ENCODE results near the gene DLST.

Gene DLST

DNA sequence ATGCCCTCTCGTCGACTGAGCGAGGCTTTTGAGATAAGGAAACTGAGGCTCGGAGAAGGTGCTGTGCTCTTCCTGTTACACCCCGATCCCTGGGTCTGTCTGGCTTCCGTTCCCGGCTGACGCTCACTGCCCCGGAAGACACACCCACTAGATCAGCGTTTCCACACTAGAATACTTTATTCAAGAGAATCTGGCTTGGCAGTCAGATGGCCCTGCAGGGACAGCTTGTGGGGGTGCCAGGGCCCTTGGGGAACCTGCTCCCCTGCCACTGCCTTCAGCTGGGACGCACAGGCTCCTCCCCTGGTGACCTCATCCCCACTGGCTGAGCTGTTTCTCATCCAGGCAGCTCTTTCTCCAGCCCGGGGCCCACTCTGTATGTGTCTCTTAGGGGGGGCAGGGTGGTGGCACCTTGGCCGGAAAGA, 60.0 kb downstream of the DLST start:
- Histone ChIP-seq H3K27ac (ENCODE audit: low read length) (no peak overlapping the region), H3K79me2 (ENCODE audit: low read length) (no peaks in the 10 kb centered on the region), H3K36me3 (replicated peaks; ENCODE audit: insufficient read depth, low read length) (no peaks in the 10 kb centered on the region), H3K4me2 (ENCODE audit: low read depth, low read length) (peak overlapping the region; percentile 27; the same call in 1 of the 2 replicates), H4K20me1 (ENCODE audit: insufficient read depth, low read length) (no peaks in the 10 kb centered on the region), H3K4me3 (ENCODE audit: low read length) (no peak overlapping the region; the same call in 1 of the 2 replicates), H3F3A (ENCODE audit: insufficient read depth, low read length) (no peaks in the 10 kb centered on the region), H3K9ac (ENCODE audit: low read length) (peak overlapping the region; percentile 6; the same call in 1 of the 2 replicates), H3K4me1 (ENCODE audit: low read length) (no peaks in the 10 kb centered on the region), H2AFZ (ENCODE audit: low read length) (peak overlapping the region; percentile 51), H3K9me2 (replicated peaks; ENCODE audit: insufficient read depth, low read length) (no peaks in the 10 kb centered on the region), H3K27me3 (replicated peaks; ENCODE audit: insufficient read depth, low read length) (no peaks in the 10 kb centered on the region), H3K9me3 (replicated peaks; ENCODE audit: insufficient read depth, low read length) (no peaks in the 10 kb centered on the region)
- no peak for TF ChIP-seq EZH2 (optimal IDR thresholded peaks at IDR 0.05; ENCODE audit: low read depth, low read length)
- TF ChIP-seq, protein P1, sequence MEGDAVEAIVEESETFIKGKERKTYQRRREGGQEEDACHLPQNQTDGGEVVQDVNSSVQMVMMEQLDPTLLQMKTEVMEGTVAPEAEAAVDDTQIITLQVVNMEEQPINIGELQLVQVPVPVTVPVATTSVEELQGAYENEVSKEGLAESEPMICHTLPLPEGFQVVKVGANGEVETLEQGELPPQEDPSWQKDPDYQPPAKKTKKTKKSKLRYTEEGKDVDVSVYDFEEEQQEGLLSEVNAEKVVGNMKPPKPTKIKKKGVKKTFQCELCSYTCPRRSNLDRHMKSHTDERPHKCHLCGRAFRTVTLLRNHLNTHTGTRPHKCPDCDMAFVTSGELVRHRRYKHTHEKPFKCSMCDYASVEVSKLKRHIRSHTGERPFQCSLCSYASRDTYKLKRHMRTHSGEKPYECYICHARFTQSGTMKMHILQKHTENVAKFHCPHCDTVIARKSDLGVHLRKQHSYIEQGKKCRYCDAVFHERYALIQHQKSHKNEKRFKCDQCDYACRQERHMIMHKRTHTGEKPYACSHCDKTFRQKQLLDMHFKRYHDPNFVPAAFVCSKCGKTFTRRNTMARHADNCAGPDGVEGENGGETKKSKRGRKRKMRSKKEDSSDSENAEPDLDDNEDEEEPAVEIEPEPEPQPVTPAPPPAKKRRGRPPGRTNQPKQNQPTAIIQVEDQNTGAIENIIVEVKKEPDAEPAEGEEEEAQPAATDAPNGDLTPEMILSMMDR (IDR thresholded peaks at IDR 0.05; ENCODE audit: low read length), result no peak
- no peak for TF ChIP-seq EZH2phosphoT487 (IDR thresholded peaks at IDR 0.05; ENCODE audit: low read length)
- no peak for DNase-seq

DNA sequence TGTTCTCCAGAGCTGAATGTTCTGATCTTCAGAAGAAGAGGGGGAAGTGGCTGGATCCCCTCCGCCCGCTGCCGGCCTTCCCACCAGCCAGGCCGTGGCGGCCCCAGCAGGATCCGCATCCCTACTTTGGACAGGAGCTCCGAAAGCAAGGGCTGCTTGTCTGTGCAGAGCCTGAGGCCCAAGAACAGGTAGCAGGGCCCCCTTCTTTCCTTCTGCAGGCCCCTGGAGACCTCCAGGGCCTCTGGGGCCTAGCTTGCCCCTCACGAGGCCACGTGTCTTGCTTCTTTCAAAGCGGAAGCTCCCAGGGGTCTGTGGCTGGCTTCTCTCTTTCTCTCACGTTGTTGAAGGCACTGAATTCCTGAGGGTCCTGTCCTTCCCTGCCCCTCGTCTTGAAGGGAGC, 60.5 kb downstream of the DLST start:
- Histone ChIP-seq H3K9ac (ENCODE audit: low read length) (no peak overlapping the region), H3K27ac (ENCODE audit: low read length) (no peak overlapping the region)

DNA sequence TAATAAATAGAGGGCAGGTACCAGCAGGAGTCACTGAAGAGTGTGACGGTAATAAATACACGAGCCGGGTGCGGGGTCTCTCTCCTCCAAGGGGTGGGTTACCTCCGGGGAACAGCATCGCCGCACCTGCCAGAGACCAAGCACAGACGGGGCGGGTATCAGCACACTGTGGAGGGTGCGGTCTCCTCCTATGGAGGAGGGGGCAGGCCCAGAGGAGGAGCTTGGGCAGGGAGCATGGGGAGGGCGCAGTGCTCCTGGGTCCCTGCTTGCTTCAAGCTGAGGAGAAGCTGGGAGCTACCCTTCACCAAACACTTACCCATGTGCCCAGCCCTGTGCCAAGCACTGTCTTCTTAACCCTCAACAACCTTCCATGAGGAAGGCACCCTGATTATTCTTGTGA, 60.9 kb downstream of the DLST start:
- Histone ChIP-seq H3K79me2 (ENCODE audit: low read length) (no peaks in the 10 kb centered on the region), H3F3A (ENCODE audit: insufficient read depth, low read length) (no peaks in the 10 kb centered on the region), H3K27me3 (replicated peaks; ENCODE audit: insufficient read depth, low read length) (no peaks in the 10 kb centered on the region), H3K9me2 (replicated peaks; ENCODE audit: insufficient read depth, low read length) (no peaks in the 10 kb centered on the region), H3K36me3 (replicated peaks; ENCODE audit: insufficient read depth, low read length) (no peaks in the 10 kb centered on the region), H3K4me1 (ENCODE audit: low read length) (no peaks in the 10 kb centered on the region), H3K4me3 (ENCODE audit: low read length) (no peak overlapping the region), H3K9ac (ENCODE audit: low read length) (no peak overlapping the region), H3K4me2 (ENCODE audit: low read depth, low read length) (no peak overlapping the region), H2AFZ (ENCODE audit: low read length) (no peak overlapping the region), H3K27ac (ENCODE audit: low read length) (no peak overlapping the region), H3K9me3 (replicated peaks; ENCODE audit: insufficient read depth, low read length) (no peaks in the 10 kb centered on the region), H4K20me1 (ENCODE audit: insufficient read depth, low read length) (no peaks in the 10 kb centered on the region)
- DNase-seq, result no peak
- TF ChIP-seq EZH2phosphoT487 (IDR thresholded peaks at IDR 0.05; ENCODE audit: low read length) (no peak), EZH2 (optimal IDR thresholded peaks at IDR 0.05; ENCODE audit: low read depth, low read length) (no peak)
- TF ChIP-seq, protein P1 (IDR thresholded peaks at IDR 0.05; ENCODE audit: low read length), result no peak

More for the DNA sequence above, 60.5 kb downstream of the DLST start:
- DNase-seq, result no peak
- TF ChIP-seq EZH2phosphoT487 (IDR thresholded peaks at IDR 0.05; ENCODE audit: low read length) (no peak), EZH2 (optimal IDR thresholded peaks at IDR 0.05; ENCODE audit: low read depth, low read length) (no peak)
- TF ChIP-seq, protein P1 (IDR thresholded peaks at IDR 0.05; ENCODE audit: low read length), result no peak
- Histone ChIP-seq H3K27me3 (replicated peaks; ENCODE audit: insufficient read depth, low read length) (no peaks in the 10 kb centered on the region), H3K9me2 (replicated peaks; ENCODE audit: insufficient read depth, low read length) (no peaks in the 10 kb centered on the region), H2AFZ (ENCODE audit: low read length) (peak overlapping the region; percentile 51), H3F3A (ENCODE audit: insufficient read depth, low read length) (no peaks in the 10 kb centered on the region), H3K9me3 (replicated peaks; ENCODE audit: insufficient read depth, low read length) (no peaks in the 10 kb centered on the region), H3K4me3 (ENCODE audit: low read length) (no peak overlapping the region), H3K4me2 (ENCODE audit: low read depth, low read length) (no peak overlapping the region; the same call in 1 of the 2 replicates), H3K79me2 (ENCODE audit: low read length) (no peaks in the 10 kb centered on the region), H4K20me1 (ENCODE audit: insufficient read depth, low read length) (no peaks in the 10 kb centered on the region), H3K36me3 (replicated peaks; ENCODE audit: insufficient read depth, low read length) (no peaks in the 10 kb centered on the region), H3K4me1 (ENCODE audit: low read length) (no peaks in the 10 kb centered on the region)
